Measurements from ENCODE around the gene ACTL7B. TPM values are rescaled to one million over a fixed set of nuclear protein-coding genes. Genes with fewer than 3 reads are reported as not detected.

ACTL7B gene
- polyA plus RNA-seq, 1 of the 3 experiments (the other 2 are of a cell fraction), result 0.07 TPM

- 51% methylated on average over 3 of the region's 3 CpGs for WGBS (ENCODE audit: low lambda C conversion rate)
- TF ChIP-seq JUND (IDR thresholded peaks at IDR 0.05) (no peak), SMC3 (IDR thresholded peaks at IDR 0.05; ENCODE audit: low read depth, low read length) (no peak), RAD21 (IDR thresholded peaks at IDR 0.05; ENCODE audit: low read length) (no peak), NRF1 (IDR thresholded peaks at IDR 0.05; ENCODE audit: low read depth, low read length) (no peak), GABPA (IDR thresholded peaks at IDR 0.05; ENCODE audit: low read depth) (no peak), EZH2phosphoT487 (IDR thresholded peaks at IDR 0.05; ENCODE audit: borderline replicate concordance, low read depth) (no peak)
- TF ChIP-seq, protein P1, sequence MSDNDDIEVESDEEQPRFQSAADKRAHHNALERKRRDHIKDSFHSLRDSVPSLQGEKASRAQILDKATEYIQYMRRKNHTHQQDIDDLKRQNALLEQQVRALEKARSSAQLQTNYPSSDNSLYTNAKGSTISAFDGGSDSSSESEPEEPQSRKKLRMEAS (IDR thresholded peaks at IDR 0.05; ENCODE audit: low read depth), result no peak
- TF ChIP-seq, protein P2, sequence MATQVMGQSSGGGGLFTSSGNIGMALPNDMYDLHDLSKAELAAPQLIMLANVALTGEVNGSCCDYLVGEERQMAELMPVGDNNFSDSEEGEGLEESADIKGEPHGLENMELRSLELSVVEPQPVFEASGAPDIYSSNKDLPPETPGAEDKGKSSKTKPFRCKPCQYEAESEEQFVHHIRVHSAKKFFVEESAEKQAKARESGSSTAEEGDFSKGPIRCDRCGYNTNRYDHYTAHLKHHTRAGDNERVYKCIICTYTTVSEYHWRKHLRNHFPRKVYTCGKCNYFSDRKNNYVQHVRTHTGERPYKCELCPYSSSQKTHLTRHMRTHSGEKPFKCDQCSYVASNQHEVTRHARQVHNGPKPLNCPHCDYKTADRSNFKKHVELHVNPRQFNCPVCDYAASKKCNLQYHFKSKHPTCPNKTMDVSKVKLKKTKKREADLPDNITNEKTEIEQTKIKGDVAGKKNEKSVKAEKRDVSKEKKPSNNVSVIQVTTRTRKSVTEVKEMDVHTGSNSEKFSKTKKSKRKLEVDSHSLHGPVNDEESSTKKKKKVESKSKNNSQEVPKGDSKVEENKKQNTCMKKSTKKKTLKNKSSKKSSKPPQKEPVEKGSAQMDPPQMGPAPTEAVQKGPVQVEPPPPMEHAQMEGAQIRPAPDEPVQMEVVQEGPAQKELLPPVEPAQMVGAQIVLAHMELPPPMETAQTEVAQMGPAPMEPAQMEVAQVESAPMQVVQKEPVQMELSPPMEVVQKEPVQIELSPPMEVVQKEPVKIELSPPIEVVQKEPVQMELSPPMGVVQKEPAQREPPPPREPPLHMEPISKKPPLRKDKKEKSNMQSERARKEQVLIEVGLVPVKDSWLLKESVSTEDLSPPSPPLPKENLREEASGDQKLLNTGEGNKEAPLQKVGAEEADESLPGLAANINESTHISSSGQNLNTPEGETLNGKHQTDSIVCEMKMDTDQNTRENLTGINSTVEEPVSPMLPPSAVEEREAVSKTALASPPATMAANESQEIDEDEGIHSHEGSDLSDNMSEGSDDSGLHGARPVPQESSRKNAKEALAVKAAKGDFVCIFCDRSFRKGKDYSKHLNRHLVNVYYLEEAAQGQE (IDR thresholded peaks at IDR 0.05; ENCODE audit: low read depth, low read length), result no peak
- H3K79me2 ChIP-seq (ENCODE audit: insufficient read depth), result no peaks in the 10 kb centered on the region
- ChIA-PET POLR2A (no interaction called here), CTCF (no interaction called here)
- H3K4me3 ChIP-seq (ENCODE audit: low read depth in 2 of 2, low read length in 1 of 2), result no peak overlapping the region
- no peak overlapping the region for H3K27ac ChIP-seq (ENCODE audit: low read depth in 2 of 2, low read length in 1 of 2)
- H3F3A ChIP-seq (replicated peaks; ENCODE audit: insufficient read depth), result no peaks in the 10 kb centered on the region
- H3K9ac ChIP-seq, result no peak overlapping the region
- H3K4me2 ChIP-seq, result no peak overlapping the region
- no peaks in the 10 kb centered on the region for H3K9me3 ChIP-seq
- no peaks in the 10 kb centered on the region for H3K4me1 ChIP-seq (ENCODE audit: control insufficient read depth in 1 of 2, insufficient read depth in 2 of 2, low read depth in 1 of 2, low read length in 1 of 2)
- peaks cover 68 to 71% of the 10 kb centered on the region in 2 experiments for H3K36me3 ChIP-seq (replicated peaks in 1 of 2; ENCODE audit: control insufficient read depth in 1 of 2, insufficient read depth in 2 of 2, low read length in 1 of 2)
- no peaks in the 10 kb centered on the region for H3K9me2 ChIP-seq
- no peaks in the 10 kb centered on the region for H4K20me1 ChIP-seq (ENCODE audit: insufficient read depth)
- no peak overlapping the region for H2AFZ ChIP-seq (ENCODE audit: low read depth)
- DNase-seq, result no peak
- no peaks in the 10 kb centered on the region for H3K27me3 ChIP-seq (ENCODE audit: insufficient read depth)
These were observed 25.0 kb upstream of the ACTL7B start for GRCh38 chr9:108880738-108881316.

DNA sequence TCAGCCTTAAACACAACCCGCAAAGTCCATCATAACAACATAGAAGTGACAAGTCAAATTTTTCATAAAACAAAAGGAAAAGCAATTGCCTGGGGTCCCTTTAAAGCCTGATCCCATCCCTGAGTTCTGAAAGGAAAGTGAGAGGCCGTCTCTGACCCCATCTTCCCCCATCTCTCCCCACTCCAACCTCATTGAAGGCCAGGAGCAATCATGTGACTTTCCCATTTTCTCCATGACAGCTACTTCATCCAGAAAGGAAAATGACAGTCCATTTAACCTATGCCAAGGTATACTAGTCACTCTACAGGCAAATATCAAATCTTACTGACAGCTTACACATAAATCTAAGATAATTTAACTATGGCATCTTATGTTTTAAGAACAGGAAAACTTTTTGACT, 21.7 kb upstream of the ACTL7B start:
- H3K4me2 ChIP-seq, result no peak overlapping the region
- no peak overlapping the region for H3K27ac ChIP-seq (ENCODE audit: low read depth in 2 of 2, low read length in 1 of 2)
- no peaks in the 10 kb centered on the region for H3K79me2 ChIP-seq (ENCODE audit: insufficient read depth)
- 88% methylated on average over 2 of the region's 2 CpGs for WGBS (ENCODE audit: low lambda C conversion rate)
- H3K9me2 ChIP-seq, result no peaks in the 10 kb centered on the region
- H3K4me3 ChIP-seq (ENCODE audit: low read depth in 2 of 2, low read length in 1 of 2), result no peak overlapping the region
- H3F3A ChIP-seq (replicated peaks; ENCODE audit: insufficient read depth), result no peaks in the 10 kb centered on the region
- H3K36me3 ChIP-seq (replicated peaks in 1 of 2; ENCODE audit: control insufficient read depth in 1 of 2, insufficient read depth in 2 of 2, low read length in 1 of 2), result peaks cover 66 to 83% of the 10 kb centered on the region in 2 experiments
- H3K4me1 ChIP-seq (ENCODE audit: control insufficient read depth in 1 of 2, insufficient read depth in 2 of 2, low read depth in 1 of 2, low read length in 1 of 2), result no peaks in the 10 kb centered on the region
- no peaks in the 10 kb centered on the region for H4K20me1 ChIP-seq (ENCODE audit: insufficient read depth)
- POLR2A ChIA-PET, result no interaction called here
- no peak overlapping the region for H3K9ac ChIP-seq
- no peak for DNase-seq
- TF ChIP-seq RFX5 (IDR thresholded peaks at IDR 0.05; ENCODE audit: low read length) (no peak), RAD21 (IDR thresholded peaks at IDR 0.05; ENCODE audit: low read length) (no peak), USF1 (IDR thresholded peaks at IDR 0.05; ENCODE audit: borderline replicate concordance, low read depth) (no peak), SMC3 (IDR thresholded peaks at IDR 0.05; ENCODE audit: low read depth, low read length) (no peak), TEAD4 (IDR thresholded peaks at IDR 0.05; ENCODE audit: borderline replicate concordance, insufficient read depth) (no peak), JUND (IDR thresholded peaks at IDR 0.05) (no peak), SIN3A (IDR thresholded peaks at IDR 0.05; ENCODE audit: borderline replicate concordance, low read depth, low read length) (no peak)
- TF ChIP-seq, protein P1 (IDR thresholded peaks at IDR 0.05; ENCODE audit: low read depth), result no peak
- CTCF ChIA-PET, result interaction anchor here (0.6 to 1.9 kb wide), 2 partner anchors 15 to 315 kb away, joined by 3 to 5 read pairs; no protein-coding TSS in a partner anchor
- H3K27me3 ChIP-seq (ENCODE audit: insufficient read depth), result no peaks in the 10 kb centered on the region
- H2AFZ ChIP-seq (ENCODE audit: low read depth), result no peak overlapping the region
- no peaks in the 10 kb centered on the region for H3K9me3 ChIP-seq
